ENCODE measurements around the gene MDM2. TPM values are rescaled to one million over a fixed set of nuclear protein-coding genes. Genes with fewer than 3 reads are reported as not detected.
"Not testable (repeated sequence)": the region's sequence is repeated elsewhere in the genome, so short reads cannot be mapped to it uniquely, and the experiment has no call there.

The MDM2 gene
- total and polyA plus RNA-seq, 8 donors = 30.7 to 132 (median 56.8) TPM

DNA sequence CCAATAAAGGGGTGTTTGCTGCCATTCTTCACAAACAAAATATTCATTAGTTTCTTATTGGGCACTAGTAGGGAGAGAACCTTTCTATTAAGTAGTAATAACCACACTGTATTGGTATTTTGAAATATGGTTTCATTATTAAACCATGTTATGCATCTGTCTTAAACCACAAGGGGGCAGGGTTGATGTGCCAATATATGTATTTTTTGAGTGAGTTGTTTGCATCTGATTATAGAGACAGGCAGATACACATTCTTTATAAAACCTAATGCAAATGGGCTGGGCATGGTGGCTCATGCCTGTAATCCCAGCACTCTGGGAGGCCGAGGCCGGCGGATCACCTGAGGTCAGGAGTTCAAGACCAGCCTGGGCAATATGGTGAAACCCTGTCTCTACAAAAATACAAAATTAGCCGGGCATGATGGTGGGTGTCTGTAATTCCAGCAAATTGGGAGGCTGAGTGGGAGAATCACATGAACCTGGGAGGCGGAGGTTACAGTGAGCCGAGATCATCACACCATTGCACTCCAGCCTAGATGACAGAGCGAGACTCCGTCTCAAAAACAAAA is 56.0 kb downstream of the MDM2 start:
- ATAC-seq = peak; percentile 56 to 84 (median 80)

DNA sequence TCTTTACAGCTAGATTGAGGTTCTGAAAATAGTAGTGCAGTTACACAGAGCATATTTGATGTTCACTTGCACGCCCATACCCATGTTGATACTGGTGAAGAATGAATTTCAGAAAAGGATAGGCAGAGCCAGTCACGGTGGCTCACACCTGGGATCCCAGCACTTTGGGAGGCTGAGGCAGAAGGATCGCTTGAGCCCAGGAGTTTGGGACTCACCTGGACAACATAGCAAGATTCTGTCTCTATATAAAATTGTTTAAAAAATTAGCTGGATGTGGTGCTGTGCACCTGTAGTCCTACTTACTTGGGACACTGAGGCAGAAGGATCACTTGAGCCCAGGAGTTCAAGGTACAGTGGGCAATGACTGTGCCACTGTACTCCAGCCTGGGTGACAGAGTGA is 56.6 kb downstream of the MDM2 start:
- Histone ChIP-seq H3K36me3 (peaks cover 0 to 4% (median 0%) of the 10 kb centered on the region in 3 donors), H3K4me3 (no peak overlapping the region), H3K27ac (no peak overlapping the region), H3K4me1 (no peaks in the 10 kb centered on the region), H3K9me3 (no peaks in the 10 kb centered on the region), H3K27me3 (no peaks in the 10 kb centered on the region)
- intact Hi-C loops (cut with DNase I) = loop anchor here in 1 of 3 donors (10.0 kb wide), 1 partner anchor 200 kb away; no protein-coding TSS in a partner anchor
- TF ChIP-seq CTCF (IDR thresholded peaks at IDR 0.05) = no peak
- no peak for FAIRE-seq
- ATAC-seq = no peak
- no peak for DNase-seq
- WGBS, 2 donors = 87 to 92% methylated on average over 3 of the region's 3 CpGs

More for the DNA sequence above, 56.0 kb downstream of the MDM2 start:
- not testable (repeated sequence) for H3K4me3 ChIP-seq, H3K27me3 ChIP-seq, H3K4me1 ChIP-seq, H3K27ac ChIP-seq, H3K9me3 ChIP-seq, H3K36me3 ChIP-seq, FAIRE-seq
- DNase-seq = peak in 1 of 6 donors; percentile 15
- peak; percentile 23 to 48 (median 40) for TF ChIP-seq CTCF (IDR thresholded peaks at IDR 0.05)
- 67 to 72% methylated on average over 8 of the region's 8 CpGs for whole genome bisulfite sequencing, 2 donors
- intact Hi-C loops (cut with DNase I) = loop anchor here in 1 of 3 donors (10.0 kb wide), 1 partner anchor 201 kb away; no protein-coding TSS in a partner anchor

DNA sequence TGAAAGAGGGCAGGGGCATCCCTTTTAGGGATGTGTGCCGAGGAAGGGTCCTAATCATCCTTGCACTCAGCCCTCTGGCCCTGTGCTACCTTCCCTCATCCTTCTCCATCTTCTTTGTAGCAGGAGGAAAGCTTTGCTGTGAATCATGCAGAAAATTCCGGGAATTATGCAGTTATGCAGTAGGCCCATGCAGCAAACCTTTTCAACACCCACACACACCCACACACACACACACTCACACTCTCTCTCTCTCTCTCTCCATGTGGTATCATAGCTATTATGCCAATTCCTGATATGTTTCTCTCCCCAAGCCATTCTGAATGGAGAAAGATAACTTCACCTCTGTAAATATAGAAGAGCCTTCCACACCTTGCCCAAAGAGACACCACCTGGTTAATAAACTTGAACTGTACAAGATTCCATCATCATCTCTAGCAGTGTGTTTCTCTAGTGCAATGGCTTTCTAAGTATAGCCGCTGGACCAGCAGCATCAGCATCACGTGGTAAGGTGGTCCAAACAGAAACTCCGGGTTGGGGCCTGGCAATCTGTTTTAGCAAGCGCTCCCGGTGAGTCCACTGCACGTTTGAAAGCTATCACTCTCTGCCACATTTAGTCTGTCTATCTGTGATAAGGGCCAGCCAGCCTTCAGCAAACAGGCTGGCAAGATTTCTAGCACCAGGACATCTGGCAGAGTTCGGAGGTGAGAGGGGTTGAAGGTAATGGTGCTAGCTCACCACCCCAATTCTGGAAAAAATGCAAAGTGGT is 57.6 kb downstream of the MDM2 start:
- no peak for DNase-seq
- no peak for ATAC-seq
- FAIRE-seq = no peak
- Histone ChIP-seq H3K9me3 (no peaks in the 10 kb centered on the region), H3K36me3 (peaks cover 0 to 8% (median 0%) of the 10 kb centered on the region in 3 donors), H3K4me3 (no peak overlapping the region), H3K27ac (no peak overlapping the region), H3K4me1 (no peaks in the 10 kb centered on the region), H3K27me3 (no peaks in the 10 kb centered on the region)
- no peak for TF ChIP-seq CTCF (IDR thresholded peaks at IDR 0.05)
- WGBS, 2 donors = 62 to 75% methylated on average over 9 of the region's 9 CpGs
- intact Hi-C loops (cut with DNase I) = loop anchor here in 1 of 3 donors (10.0 kb wide), 1 partner anchor 199 kb away; no protein-coding TSS in a partner anchor

GRCh38 chr12:68866950-68867349 is 59.0 kb downstream of the MDM2 start:
- peaks cover 0 to 8% (median 0%) of the 10 kb centered on the region in 3 donors for H3K36me3 ChIP-seq
- no peak for FAIRE-seq
- no peak overlapping the region for H3K4me3 ChIP-seq
- H3K27me3 ChIP-seq = no peaks in the 10 kb centered on the region
- TF ChIP-seq CTCF (IDR thresholded peaks at IDR 0.05) = no peak
- no peaks in the 10 kb centered on the region for H3K9me3 ChIP-seq
- no peak overlapping the region for H3K27ac ChIP-seq
- intact Hi-C loops (cut with DNase I) = loop anchor here in 1 of 3 donors (10.0 kb wide), 1 partner anchor 198 kb away; no protein-coding TSS in a partner anchor
- no peak for DNase-seq
- no peak for ATAC-seq
- WGBS, 2 donors = 58 to 62% methylated on average over 6 of the region's 6 CpGs
- H3K4me1 ChIP-seq = no peaks in the 10 kb centered on the region

Data from pancreas (tissue), 10 donors.